Measurements from ENCODE around the gene E2F1.

- TF ChIP-seq CTCF (IDR thresholded peaks at IDR 0.05), result no peak
- TF ChIP-seq EZH2 (IDR thresholded peaks at IDR 0.05; ENCODE audit: borderline replicate concordance, insufficient read depth, low read depth, low read length, poor library complexity, severe bottlenecking), result no peak
These were observed 6.3 kb downstream of the E2F1 start for GRCh38 chr20:33679758-33680485.

Measured in B cell (primary cell).